DND-41 (cell line): ENCODE measurements around the gene ATP2A2.

Experiments used
- CTCF ChIP-seq: IDR thresholded peaks from 2 replicates; pipeline ENCODE4 v1.5.1; 2012; ENCODE audit warnings: borderline replicate concordance, low read length, moderate library complexity, mild to moderate bottlenecking; ENCODE audit not compliant: poor library complexity, severe bottlenecking; ENCODE audit errors: extremely low read depth
- EZH2 ChIP-seq: IDR thresholded peaks from 3 replicates; pipeline ENCODE4 v1.6.1; 2012; ENCODE audit warnings: borderline replicate concordance, low read depth, mild to moderate bottlenecking, moderate library complexity, low read length, inconsistent platforms; ENCODE audit not compliant: severe bottlenecking

GRCh38 chr12:110280392-110280778 is 662 bp upstream of the ATP2A2 start:
- TF ChIP-seq CTCF (no peak), EZH2 (no peak)
